ENCODE results near the gene IL7R. TPM values are rescaled to one million over a fixed set of nuclear protein-coding genes. Genes with fewer than 3 reads are reported as not detected.

Gene IL7R
- total and polyA plus RNA-seq, 2 of the 13 experiments (the other 11 are each of a cell fraction or from before 2014, with no cell fraction given) = not detected

GRCh38 chr5:35926389-35927051, 69.8 kb downstream of the IL7R start:
- no TSS peak for BruUV-seq (replicated peaks)
- peak; percentile 84 for TF ChIP-seq CTCF (CRISPR knock-in tag; IDR thresholded peaks at IDR 0.05)
- no peak for TF ChIP-seq REXO4 (CRISPR knock-in tag; IDR thresholded peaks at IDR 0.05; ENCODE audit: borderline replicate concordance)
- TF ChIP-seq FOXK2 (IDR thresholded peaks at IDR 0.05) = no peak
- peak; percentile 48; the same call in 1 of the 2 replicates for TF ChIP-seq RAD21 (CRISPR knock-in tag; IDR thresholded peaks at IDR 0.05)
- no peak for TF ChIP-seq SRSF9 (IDR thresholded peaks at IDR 0.05; ENCODE audit: borderline replicate concordance, insufficient read depth, low read depth, low read length, poor library complexity, severe bottlenecking)
- peak; percentile 76 for TF ChIP-seq SMC3 (IDR thresholded peaks at IDR 0.05; ENCODE audit: low read length)
- no peak for TF ChIP-seq ZNF607 (CRISPR knock-in tag; IDR thresholded peaks at IDR 0.05; ENCODE audit: borderline replicate concordance)
- TF ChIP-seq FOSL2 (CRISPR knock-in tag; IDR thresholded peaks at IDR 0.05) = no peak
- TF ChIP-seq ZNF891 (CRISPR knock-in tag; IDR thresholded peaks at IDR 0.05) = no peak
- peak; percentile 88 for TF ChIP-seq STAG1 (CRISPR knock-in tag; IDR thresholded peaks at IDR 0.05)
- no peak for TF ChIP-seq HOXA7 (CRISPR knock-in tag; IDR thresholded peaks at IDR 0.05)
- intact Hi-C loops (cut with micrococcal nuclease; ENCODE audit: unreplicated experiment) = loop anchor here (1.0 to 5.0 kb wide), 4 partner anchors 275 to 839 kb away; partner anchors contain the start of gene SPEF2
- DNase-seq (ENCODE audit: low spot score) (peak; percentile 17), ATAC-seq (peak; percentile 87), FAIRE-seq (peak; percentile 90)
- ChIA-PET POLR2A (no interaction called here), CTCF (ENCODE audit: low intra/inter-chr PET ratio, low total read pairs) (interaction anchor here (1.9 to 3.3 kb wide), 2 partner anchors 149 to 309 kb away, joined by 10 to 38 read pairs; partner anchors contain the start of gene SPEF2)
- in situ Hi-C loops (cut with HindIII; ENCODE audit: extremely low pct_ligation_motif_present, low pct_unique_long_range_greater_than_20kb) = loop anchor here (5.0 to 10.0 kb wide), 2 partner anchors 152 to 274 kb away; no protein-coding TSS in a partner anchor
- H3K9me3 ChIP-seq (ENCODE audit: low read length) = no peaks in the 10 kb centered on the region
- no peaks in the 10 kb centered on the region for H4K20me1 ChIP-seq (ENCODE audit: insufficient read depth, low read length)
- H3K27ac ChIP-seq (ENCODE audit: extremely low read length, insufficient read depth, low read length) = no peak overlapping the region
- WGBS (ENCODE audit: low lambda C conversion rate) = 26% methylated on average over 13 of the region's 13 CpGs
- H3K9ac ChIP-seq (ENCODE audit: insufficient read depth, low read depth, low read length) = no peak overlapping the region
- H3K36me3 ChIP-seq (replicated peaks in 1 of 2; ENCODE audit: control insufficient read depth in 1 of 2, insufficient read depth in 2 of 2, low read length in 2 of 2) = no peaks in the 10 kb centered on the region
- no peak overlapping the region; the same call in 1 of the 2 replicates for H3K4me2 ChIP-seq (ENCODE audit: low read depth, low read length)
- no peaks in the 10 kb centered on the region for H3K4me1 ChIP-seq (ENCODE audit: insufficient read depth, low read length)
- H3K79me2 ChIP-seq (ENCODE audit: insufficient read depth, low read length) = no peaks in the 10 kb centered on the region
- no peaks in the 10 kb centered on the region; a peak in 1 of 5 replicates for H3K27me3 ChIP-seq (ENCODE audit: control insufficient read depth in 1 of 2, insufficient read depth in 2 of 2, low read length in 2 of 2)
- no peak overlapping the region for H2AFZ ChIP-seq (ENCODE audit: low read length)
- no peak overlapping the region for H3K4me3 ChIP-seq (replicated peaks in 1 of 3; ENCODE audit: insufficient read depth in 1 of 3, low read depth in 2 of 3, low read length in 3 of 3)

Small RNAs within 50 kb of the gene (small RNA-seq; reads per million reads assigned to genes)
- gene AC112204.1 (ENCODE audit: insufficient read depth in 2 of 3, insufficient read length in 3 of 3, low read depth in 2 of 3, low replicate concordance in 1 of 3) = 0 reads per million in 3 experiments

Other genes with a start within 250 kb of the IL7R start
- gene SPEF2, start 239.0 kb upstream of the IL7R start, total RNA-seq (2016; rRNA removed; fragmentation: Illumina TruSeq; extraction: Trizol) = 2.3 and 2.4 TPM in 2 replicates
- gene SPEF2, start 239.0 kb upstream of the IL7R start, polyA plus RNA-seq (2011; rRNA removed) = 1.2 and 1.5 TPM in 2 replicates
- gene CAPSL, start 81.7 kb downstream of the IL7R start, total RNA-seq (2016; rRNA removed; fragmentation: Illumina TruSeq; extraction: Trizol) = not detected in 2 replicates
- not detected in 2 replicates for gene CAPSL, start 81.7 kb downstream of the IL7R start, polyA plus RNA-seq (2011; rRNA removed)
- gene UGT3A1, start 134.5 kb downstream of the IL7R start, total RNA-seq (2016; rRNA removed; fragmentation: Illumina TruSeq; extraction: Trizol) = not detected in 2 replicates
- gene UGT3A1, start 134.5 kb downstream of the IL7R start, polyA plus RNA-seq (2011; rRNA removed) = not detected in 2 replicates
- gene UGT3A2, start 210.0 kb downstream of the IL7R start, total RNA-seq (2016; rRNA removed; fragmentation: Illumina TruSeq; extraction: Trizol) = not detected in 2 replicates
- not detected in 2 replicates for gene UGT3A2, start 210.0 kb downstream of the IL7R start, polyA plus RNA-seq (2011; rRNA removed)

All from HepG2 (cell line).